GM10266 (cell line): ENCODE data around the gene IPO7.

Experiments used
- DNase-seq: peaks from one replicate; pipeline ENCODE4 v3.0.0; 2012; ENCODE audit errors: extremely low spot score
- TF ChIP-seq, protein P1 (sequence below): IDR thresholded peaks from 2 replicates; pipeline ENCODE4 v1.5.1; 2012; ENCODE audit warnings: mild to moderate bottlenecking, low read depth; ENCODE audit not compliant: control insufficient read depth, insufficient read depth; ENCODE audit errors: missing control alignments

IPO7 gene

DNA sequence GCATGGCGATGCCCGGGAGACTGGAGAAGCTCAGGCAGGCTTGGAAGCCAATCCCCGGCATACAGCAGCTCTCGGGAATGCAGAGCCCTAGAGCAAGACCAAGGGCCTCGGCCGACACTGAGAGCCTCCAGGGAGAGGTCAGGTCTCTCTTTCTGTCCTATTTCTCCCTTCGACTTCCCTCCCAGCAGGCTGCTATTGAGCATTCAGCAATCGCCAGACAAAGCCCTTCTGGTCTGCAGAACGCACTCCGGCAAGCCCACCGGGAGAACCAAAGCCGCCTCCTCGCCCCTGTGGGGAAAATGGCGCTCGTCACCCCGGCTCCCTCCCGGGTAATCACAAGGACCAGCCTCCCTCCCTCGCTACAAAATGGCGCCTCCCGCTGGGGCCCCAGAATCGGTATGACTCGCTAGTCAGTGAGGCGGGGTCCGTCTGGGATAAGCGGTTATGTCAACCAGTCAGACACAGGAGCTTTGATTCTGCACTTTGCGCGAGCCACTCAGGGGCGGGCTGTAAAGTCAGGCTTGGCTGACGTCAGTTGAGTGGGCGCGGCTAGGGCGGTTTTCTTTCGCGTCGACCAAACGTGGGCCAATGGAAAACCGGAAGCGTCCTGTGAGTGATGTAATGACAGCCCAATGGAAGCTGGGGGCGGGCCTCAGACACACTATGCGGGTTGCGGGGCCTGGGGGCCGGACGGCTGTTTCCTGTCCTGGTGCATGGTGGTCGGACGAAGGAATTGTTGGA is 76.0 kb downstream of the IPO7 start, which contains the start of gene ZNF143:
ZNF143 (plus strand) TSS at position 691 of the 741 bp plus-strand sequence. CDS start 10,297 bp downstream, outside the sequence.
- DNase-seq, result peak; percentile 93
- TF ChIP-seq, protein P1, sequence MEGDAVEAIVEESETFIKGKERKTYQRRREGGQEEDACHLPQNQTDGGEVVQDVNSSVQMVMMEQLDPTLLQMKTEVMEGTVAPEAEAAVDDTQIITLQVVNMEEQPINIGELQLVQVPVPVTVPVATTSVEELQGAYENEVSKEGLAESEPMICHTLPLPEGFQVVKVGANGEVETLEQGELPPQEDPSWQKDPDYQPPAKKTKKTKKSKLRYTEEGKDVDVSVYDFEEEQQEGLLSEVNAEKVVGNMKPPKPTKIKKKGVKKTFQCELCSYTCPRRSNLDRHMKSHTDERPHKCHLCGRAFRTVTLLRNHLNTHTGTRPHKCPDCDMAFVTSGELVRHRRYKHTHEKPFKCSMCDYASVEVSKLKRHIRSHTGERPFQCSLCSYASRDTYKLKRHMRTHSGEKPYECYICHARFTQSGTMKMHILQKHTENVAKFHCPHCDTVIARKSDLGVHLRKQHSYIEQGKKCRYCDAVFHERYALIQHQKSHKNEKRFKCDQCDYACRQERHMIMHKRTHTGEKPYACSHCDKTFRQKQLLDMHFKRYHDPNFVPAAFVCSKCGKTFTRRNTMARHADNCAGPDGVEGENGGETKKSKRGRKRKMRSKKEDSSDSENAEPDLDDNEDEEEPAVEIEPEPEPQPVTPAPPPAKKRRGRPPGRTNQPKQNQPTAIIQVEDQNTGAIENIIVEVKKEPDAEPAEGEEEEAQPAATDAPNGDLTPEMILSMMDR, result peak; percentile 14

DNA sequence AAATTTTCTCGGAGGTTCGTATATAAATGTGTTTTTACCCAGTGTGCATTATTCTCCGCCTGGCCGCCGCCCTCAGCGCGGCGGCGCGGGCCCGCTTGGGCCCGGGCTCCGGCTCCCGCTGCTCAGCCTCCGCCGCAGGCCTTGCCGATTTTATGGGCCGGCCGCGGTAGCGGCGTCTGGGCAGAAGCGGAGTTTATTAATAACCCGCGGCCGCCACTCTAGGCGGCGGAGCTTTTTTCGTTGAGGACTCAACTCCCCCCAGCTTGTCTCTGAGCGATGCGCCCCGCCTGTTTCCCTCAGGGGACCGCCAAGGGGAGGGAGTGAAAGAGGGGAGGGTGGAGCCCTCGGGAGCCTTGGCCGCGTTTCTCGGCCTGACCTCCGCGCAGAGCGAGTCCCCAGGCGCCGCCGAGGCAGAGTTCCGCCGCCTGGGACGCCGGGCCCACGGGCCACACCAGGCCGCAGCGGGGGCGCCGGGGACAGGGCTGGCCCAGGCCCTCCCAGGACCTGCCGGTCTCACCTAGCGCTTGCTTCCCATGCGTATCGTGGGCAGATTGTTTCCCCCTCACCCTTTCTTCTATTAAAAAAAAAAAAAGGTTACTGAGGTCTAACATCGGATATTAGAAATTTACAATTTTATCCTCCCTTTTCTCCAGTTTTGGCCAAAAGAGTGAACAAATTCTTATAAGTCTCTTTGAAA is 76.8 kb downstream of the IPO7 start:
- DNase-seq, result peak; percentile 88
- TF ChIP-seq, protein P1, result no peak

- no peak for DNase-seq
- TF ChIP-seq, protein P1, result no peak
Measured at GRCh38 chr11:9461760-9462134, 77.3 kb downstream of the IPO7 start.

DNA sequence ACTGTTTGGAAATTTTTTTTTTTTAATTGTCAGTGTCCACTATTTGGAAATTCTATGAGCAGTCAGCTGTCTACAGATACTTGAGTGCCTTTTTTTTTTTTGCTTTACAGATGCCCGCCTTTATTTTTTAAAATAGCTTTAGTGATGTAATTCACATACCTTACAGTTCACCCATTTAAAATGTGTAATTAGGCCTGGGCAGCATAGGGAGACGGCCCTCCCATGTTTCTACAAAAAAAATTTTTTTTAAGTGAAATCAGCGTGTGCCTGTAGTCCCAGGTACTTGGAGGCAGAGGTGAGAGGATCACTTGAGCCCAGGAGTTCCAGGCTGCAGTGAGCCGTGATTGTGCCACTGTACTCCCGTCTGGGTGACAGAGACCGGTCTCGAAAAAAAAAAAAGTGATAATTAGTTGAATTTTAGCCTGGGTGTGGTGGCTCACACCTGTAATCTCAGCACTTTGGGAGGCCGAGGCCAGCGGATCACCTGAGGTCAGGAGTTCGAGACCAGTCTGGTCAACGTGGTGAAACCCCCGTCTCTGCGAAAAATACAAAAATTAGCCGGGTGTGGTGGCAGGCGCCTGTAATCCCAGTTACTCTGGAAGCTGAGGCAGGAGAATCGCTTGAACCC is 77.8 kb downstream of the IPO7 start:
- TF ChIP-seq, protein P1, result no peak
- no peak for DNase-seq

DNA sequence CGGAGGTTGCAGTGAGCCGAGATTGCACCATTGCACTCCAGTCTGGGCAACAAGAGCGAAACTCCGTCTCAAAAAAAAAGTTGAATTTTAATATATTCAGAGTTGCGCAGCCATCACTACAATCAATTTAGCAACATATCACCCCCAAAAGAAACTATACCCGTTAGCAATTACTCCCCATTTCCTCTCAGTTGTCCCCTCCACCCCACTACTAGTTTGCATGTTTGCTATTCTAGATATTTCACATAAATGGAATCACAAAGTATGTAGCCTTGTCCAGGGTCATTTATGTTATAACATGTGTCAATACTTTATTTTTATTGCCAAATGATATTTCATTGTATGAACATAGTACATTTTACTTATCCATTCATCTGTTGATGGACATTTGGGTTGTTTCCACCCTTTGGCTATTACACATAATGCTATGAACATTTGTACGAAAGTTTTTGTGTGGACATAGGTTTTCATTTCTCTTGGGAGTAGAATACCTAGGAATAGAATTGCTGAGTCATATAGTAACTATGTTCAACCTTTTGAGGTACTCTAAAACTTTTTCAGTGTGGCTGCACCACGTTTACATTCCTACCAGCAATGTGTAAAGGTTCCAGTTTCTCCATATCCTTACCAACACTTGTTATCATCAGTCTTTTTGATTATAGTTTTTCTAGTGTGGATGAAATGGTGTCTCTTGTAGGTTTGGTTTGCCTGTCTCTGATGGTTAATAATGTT is 78.5 kb downstream of the IPO7 start:
- TF ChIP-seq, protein P1, result no peak
- DNase-seq, result no peak

GRCh38 chr11:9470765-9471164 is 86.3 kb downstream of the IPO7 start:
- TF ChIP-seq, protein P1, result no peak

More at GRCh38 chr11:9470765-9471164, 86.3 kb downstream of the IPO7 start:
- no peak for DNase-seq
